Nasal cavity respiratory epithelium epithelial cell of viscerocranial mucosa (primary cell): ENCODE results near the gene FPGS. TPM values are rescaled to one million over a fixed set of nuclear protein-coding genes. Genes with fewer than 3 reads are reported as not detected.

Source experiments
- total RNA-seq: library from RNA; depleted of rRNA; stranded (reverse); fragments of >200 nt; gene quantifications from 2 replicates; pipeline ENCODE4 v1.2.3, GENCODE V29; 2014

The FPGS gene, protein sequence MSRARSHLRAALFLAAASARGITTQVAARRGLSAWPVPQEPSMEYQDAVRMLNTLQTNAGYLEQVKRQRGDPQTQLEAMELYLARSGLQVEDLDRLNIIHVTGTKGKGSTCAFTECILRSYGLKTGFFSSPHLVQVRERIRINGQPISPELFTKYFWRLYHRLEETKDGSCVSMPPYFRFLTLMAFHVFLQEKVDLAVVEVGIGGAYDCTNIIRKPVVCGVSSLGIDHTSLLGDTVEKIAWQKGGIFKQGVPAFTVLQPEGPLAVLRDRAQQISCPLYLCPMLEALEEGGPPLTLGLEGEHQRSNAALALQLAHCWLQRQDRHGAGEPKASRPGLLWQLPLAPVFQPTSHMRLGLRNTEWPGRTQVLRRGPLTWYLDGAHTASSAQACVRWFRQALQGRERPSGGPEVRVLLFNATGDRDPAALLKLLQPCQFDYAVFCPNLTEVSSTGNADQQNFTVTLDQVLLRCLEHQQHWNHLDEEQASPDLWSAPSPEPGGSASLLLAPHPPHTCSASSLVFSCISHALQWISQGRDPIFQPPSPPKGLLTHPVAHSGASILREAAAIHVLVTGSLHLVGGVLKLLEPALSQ
- 42.7 and 60.6 TPM in 2 replicates for total RNA-seq

GRCh38 chr9:127802576-127803443 lies at the start of gene FPGS:
Gene FPGS (plus strand): TSS chr9:127802882. CDS start chr9:127802925, 43 bp downstream.

DNA sequence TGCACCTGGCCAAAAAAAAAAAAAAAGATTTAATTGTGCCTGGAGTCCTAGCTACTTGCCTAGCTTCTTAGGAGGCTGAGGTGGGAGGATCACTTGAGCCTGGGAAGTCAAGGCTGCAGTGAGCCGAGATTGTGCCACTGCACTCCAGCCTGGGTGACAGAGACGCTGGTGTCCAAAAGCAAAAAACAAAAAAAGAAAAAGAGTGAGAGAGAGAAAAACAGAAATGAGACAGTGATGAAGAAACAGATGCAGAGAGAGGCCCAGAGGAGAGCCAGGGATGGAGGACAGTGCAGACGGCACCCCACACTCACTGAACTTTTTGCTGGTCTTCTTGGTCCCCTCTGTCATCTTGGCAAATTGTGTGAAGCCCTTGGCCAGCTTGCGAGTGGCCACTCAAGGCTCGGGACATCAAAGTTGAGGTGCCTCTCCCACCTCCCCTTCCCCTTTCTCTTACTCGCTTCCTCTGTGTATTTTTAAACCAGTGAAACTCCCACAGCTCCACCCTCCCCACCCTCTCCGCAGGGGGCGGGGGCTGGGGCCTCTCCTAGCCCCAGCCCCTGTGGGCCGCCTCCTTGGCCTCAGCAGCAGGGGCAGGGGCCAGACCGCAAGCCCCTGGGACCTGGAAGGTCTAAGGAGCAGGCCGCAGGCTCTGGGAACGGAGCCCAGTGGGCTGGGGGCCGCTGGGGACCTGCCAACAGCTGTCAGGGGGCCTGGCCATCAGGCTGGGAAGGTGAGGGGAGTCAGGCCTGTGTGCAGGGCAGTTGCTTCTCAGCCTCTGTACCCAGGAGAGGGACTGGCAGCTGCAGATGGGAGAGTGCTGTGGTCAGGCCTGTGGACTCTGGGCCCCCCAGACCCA lies 24.2 kb upstream of the FPGS start, which contains the start of gene SH2D3C:
TSS of gene SH2D3C (minus strand) at position 387 of the 856 bp plus-strand sequence. CDS start at position 348, 39 bp downstream.

DNA sequence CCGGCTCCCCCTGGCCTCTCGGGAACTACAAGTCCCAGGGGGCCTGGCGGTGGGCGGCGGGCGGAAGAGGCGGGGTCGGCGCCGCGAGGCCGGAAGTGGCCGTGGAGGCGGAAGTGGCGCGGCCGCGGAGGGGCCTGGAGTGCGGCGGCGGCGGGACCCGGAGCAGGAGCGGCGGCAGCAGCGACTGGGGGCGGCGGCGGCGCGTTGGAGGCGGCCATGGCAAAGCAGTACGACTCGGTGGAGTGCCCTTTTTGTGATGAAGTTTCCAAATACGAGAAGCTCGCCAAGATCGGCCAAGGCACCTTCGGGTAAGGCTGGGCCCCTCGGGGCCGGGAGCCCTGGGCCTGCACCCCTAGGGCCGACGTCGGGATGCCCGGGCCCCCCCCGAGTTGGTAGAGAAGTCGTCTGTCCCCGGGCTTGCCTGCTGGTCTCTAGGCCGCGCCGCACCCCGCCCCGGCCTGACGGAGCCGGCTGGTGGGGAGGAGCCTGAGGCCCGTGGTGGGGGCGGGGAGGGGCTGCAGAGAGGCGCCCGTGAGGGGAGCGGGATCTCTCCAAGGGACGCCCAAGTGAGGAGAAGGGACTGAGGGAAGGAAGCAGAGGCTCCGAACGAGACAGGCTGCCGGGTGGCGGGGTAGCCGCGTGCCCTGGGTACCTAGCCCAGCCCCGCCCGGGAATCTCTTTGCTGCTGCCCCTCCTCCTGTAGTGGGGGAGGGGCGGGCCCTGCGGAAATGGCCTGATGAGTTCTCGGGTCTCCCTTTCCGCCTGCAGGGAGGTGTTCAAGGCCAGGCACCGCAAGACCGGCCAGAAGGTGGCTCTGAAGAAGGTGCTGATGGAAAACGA lies 16.5 kb upstream of the FPGS start, which contains the start of gene CDK9:
TSS of gene CDK9 (plus strand) at position 102 of the 840 bp plus-strand sequence. CDS start at position 217, 115 bp downstream.

GRCh38 chr9:127854184-127854806 lies 51.6 kb downstream of the FPGS start, which contains the start of gene ENG:
Gene ENG (minus strand): TSS chr9:127854658. CDS start chr9:127854355, 303 bp downstream.

Other genes with a start within 250 kb of the FPGS start
- gene STXBP1, start 190.6 kb upstream of the FPGS start, total RNA-seq, result 10.9 and 18.9 TPM in 2 replicates
- gene CFAP157, start 95.9 kb upstream of the FPGS start, total RNA-seq, result 0.07 TPM in 1 of 2 replicates, not detected in the other
- 16.0 and 24.9 TPM in 2 replicates for gene PTRH1, start 87.2 kb upstream of the FPGS start, total RNA-seq
- gene TTC16, start 86.8 kb upstream of the FPGS start, total RNA-seq, result not detected in 2 replicates
- 2.7 and 7.3 TPM in 2 replicates for gene TOR2A, start 67.6 kb upstream of the FPGS start, total RNA-seq
- under 0.01 and 0.07 TPM in 2 replicates for gene SH2D3C, start 24.2 kb upstream of the FPGS start, total RNA-seq
- 74.5 and 80.0 TPM in 2 replicates for gene CDK9, start 16.8 kb upstream of the FPGS start, total RNA-seq
- gene ENG, start 51.8 kb downstream of the FPGS start, total RNA-seq, result 0.34 and 2.3 TPM in 2 replicates
- gene AK1, start 74.8 kb downstream of the FPGS start, total RNA-seq, result 20.5 and 33.5 TPM in 2 replicates
- gene ST6GALNAC6, start 96.7 kb downstream of the FPGS start, total RNA-seq, result 14.0 and 21.5 TPM in 2 replicates
- gene ST6GALNAC4, start 114.2 kb downstream of the FPGS start, total RNA-seq, result 25.3 and 42.9 TPM in 2 replicates
- 4.1 and 4.3 TPM in 2 replicates for gene PIP5KL1, start 127.9 kb downstream of the FPGS start, total RNA-seq
- gene DPM2, start 135.0 kb downstream of the FPGS start, total RNA-seq, result 13.7 and 16.2 TPM in 2 replicates
- 9.9 and 93.0 TPM in 2 replicates for gene EEIG1, start 178.1 kb downstream of the FPGS start, total RNA-seq